ENCODE data around the gene PASK. TPM values are rescaled to one million over a fixed set of nuclear protein-coding genes. Genes with fewer than 3 reads are reported as not detected.

PASK gene
- total RNA-seq, 1 donor from 2014 or later, result 10.5 TPM

GRCh38 chr2:241142063-241142462 lies 7.2 kb downstream of the PASK start:
- Mint-ChIP-seq H3K4me1 (ENCODE audit: unreplicated experiment) (no peaks in the 10 kb centered on the region), H3K27me3 (ENCODE audit: unreplicated experiment) (no peaks in the 10 kb centered on the region), H3K27ac (ENCODE audit: unreplicated experiment) (no peak overlapping the region), H3K4me3 (ENCODE audit: unreplicated experiment) (no peak overlapping the region), H3K36me3 (ENCODE audit: unreplicated experiment) (peaks cover 2% of the 10 kb centered on the region), H3K9me3 (ENCODE audit: unreplicated experiment) (no peaks in the 10 kb centered on the region)
- TF ChIP-seq CTCF (IDR thresholded peaks at IDR 0.05), result no peak
- no peak for DNase-seq (ENCODE audit: extremely low spot score, unreplicated experiment)

GRCh38 chr2:241141214-241141770 lies 8.0 kb downstream of the PASK start:
- no peak for DNase-seq (ENCODE audit: extremely low spot score, unreplicated experiment)
- TF ChIP-seq CTCF (IDR thresholded peaks at IDR 0.05), result no peak
- no peaks in the 10 kb centered on the region for H3K27me3 Mint-ChIP-seq (ENCODE audit: unreplicated experiment)

GRCh38 chr2:241140445-241140840 lies 8.8 kb downstream of the PASK start:
- DNase-seq (ENCODE audit: extremely low spot score, unreplicated experiment), result no peak
- Mint-ChIP-seq H3K36me3 (ENCODE audit: unreplicated experiment) (peaks cover 2% of the 10 kb centered on the region), H3K27ac (ENCODE audit: unreplicated experiment) (no peak overlapping the region), H3K27me3 (ENCODE audit: unreplicated experiment) (no peaks in the 10 kb centered on the region), H3K4me3 (ENCODE audit: unreplicated experiment) (no peak overlapping the region), H3K9me3 (ENCODE audit: unreplicated experiment) (no peaks in the 10 kb centered on the region), H3K4me1 (ENCODE audit: unreplicated experiment) (no peaks in the 10 kb centered on the region)
- no peak for TF ChIP-seq CTCF (IDR thresholded peaks at IDR 0.05)

More at GRCh38 chr2:241141214-241141770, 8.0 kb downstream of the PASK start:
- Mint-ChIP-seq H3K36me3 (ENCODE audit: unreplicated experiment) (peaks cover 2% of the 10 kb centered on the region), H3K4me3 (ENCODE audit: unreplicated experiment) (no peak overlapping the region), H3K4me1 (ENCODE audit: unreplicated experiment) (no peaks in the 10 kb centered on the region), H3K9me3 (ENCODE audit: unreplicated experiment) (no peaks in the 10 kb centered on the region), H3K27ac (ENCODE audit: unreplicated experiment) (no peak overlapping the region)

- no peak for DNase-seq (ENCODE audit: extremely low spot score, unreplicated experiment)
- peaks cover 2% of the 10 kb centered on the region for H3K36me3 Mint-ChIP-seq (ENCODE audit: unreplicated experiment)
These were observed 9.5 kb downstream of the PASK start for GRCh38 chr2:241139531-241140444.

More at GRCh38 chr2:241139531-241140444, 9.5 kb downstream of the PASK start:
- Mint-ChIP-seq H3K27me3 (ENCODE audit: unreplicated experiment) (no peaks in the 10 kb centered on the region), H3K9me3 (ENCODE audit: unreplicated experiment) (no peaks in the 10 kb centered on the region), H3K27ac (ENCODE audit: unreplicated experiment) (no peak overlapping the region), H3K4me3 (ENCODE audit: unreplicated experiment) (no peak overlapping the region), H3K4me1 (ENCODE audit: unreplicated experiment) (no peaks in the 10 kb centered on the region)
- no peak for TF ChIP-seq CTCF (IDR thresholded peaks at IDR 0.05)

All from osteocyte (in vitro differentiated cells).